ENCODE data around the gene TEX13D. TPM values are rescaled to one million over a fixed set of nuclear protein-coding genes. Genes with fewer than 3 reads are reported as not detected.

The TEX13D gene
- not detected for total RNA-seq

DNA sequence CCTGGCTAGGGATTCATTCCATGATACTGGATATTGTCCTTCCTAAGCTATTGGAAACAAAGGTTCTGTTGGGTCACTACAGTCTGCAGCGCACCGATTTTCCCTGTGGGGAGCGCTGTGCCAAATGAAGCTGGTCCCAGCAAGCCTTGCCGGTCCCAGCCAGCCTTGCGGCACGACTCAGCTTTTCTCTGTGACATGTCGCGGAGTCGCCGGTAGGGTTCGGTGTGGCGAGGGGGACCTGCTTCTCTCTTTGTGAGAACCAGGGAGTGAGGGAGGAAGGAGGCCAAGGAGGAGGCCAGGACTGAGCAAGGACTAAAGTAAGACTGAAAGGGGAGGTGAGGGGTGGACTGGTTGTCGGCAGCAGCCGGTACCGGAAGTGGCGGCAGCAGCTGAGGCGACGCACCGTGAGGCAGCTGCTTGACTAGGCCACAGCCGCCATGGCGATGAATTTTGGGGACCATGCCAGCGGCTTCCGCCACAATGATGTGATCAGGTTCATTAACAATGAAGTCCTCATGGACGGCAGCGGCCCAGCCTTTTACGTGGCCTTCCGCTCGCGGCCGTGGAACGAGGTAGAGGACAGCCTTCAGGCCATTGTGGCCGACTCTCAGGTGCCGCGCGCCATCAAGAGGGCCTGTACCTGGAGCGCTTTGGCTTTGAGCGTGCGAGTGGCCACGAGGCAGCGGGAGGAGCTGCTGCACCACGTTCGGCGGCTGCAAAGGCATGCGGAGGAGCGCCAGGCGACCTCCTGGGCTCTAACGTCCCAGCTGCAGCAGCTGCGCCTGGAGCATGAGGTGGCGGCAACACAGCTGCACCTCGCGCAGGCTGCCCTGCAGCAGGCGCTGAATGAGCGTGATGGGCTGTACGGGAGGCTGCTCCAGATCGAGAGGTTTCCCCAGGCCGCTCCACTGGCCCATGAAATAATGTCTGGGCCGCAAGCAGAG lies at the start of gene TEX13D:
Gene TEX13D (plus strand): TSS at position 180 of the 944 bp plus-strand sequence. CDS start 258 bp downstream, at position 438.

DNA sequence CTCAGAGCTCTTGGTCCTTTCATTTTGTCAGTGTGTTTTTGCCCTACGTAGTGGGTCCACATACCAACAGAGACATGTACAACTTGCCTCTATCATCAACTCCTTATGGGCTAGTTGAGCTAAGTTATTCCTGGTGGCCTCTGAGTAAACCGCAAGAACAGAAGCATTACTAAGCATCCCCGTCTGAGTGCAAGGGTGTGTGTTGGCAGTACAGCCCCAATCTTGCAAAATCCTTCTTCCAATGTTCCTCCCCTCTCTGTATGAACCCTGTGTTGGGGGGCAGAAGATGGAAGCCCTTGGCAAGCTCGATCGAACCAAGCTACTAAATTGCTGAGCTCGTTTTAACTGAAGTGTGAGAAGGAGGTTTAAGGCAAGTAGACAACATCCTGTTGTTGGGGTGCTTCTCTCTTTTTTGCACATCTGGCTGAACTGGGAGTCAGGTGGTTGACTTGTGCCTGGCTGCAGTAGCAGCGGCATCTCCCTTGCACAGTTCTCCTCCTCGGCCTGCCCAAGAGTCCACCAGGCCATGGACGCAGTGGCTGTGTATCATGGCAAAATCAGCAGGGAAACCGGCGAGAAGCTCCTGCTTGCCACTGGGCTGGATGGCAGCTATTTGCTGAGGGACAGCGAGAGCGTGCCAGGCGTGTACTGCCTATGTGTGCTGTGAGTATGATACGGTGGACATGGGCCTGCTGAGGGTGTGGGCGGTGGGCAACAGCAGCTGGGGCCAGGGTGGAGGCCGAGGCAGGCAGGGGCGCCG lies 13.8 kb downstream of the TEX13D start, which contains the start of gene SH2D1A:
Gene SH2D1A (plus strand): TSS at position 447 of the 760 bp plus-strand sequence. CDS start 80 bp downstream, at position 527.

Small RNAs within 50 kb of the gene (small RNA-seq; reads per million reads assigned to genes)
- not detected for gene AL022718.1 (ENCODE audit: low replicate concordance)

Other genes starting within 250 kb of the TEX13D start
- gene SH2D1A, start 13.9 kb downstream of the TEX13D start, total RNA-seq, result not detected

Data from parietal lobe (tissue), 2 donors.